Tibial nerve (tissue), 4 donors: ENCODE results near the gene SLC25A45.

Source experiments
- CTCF ChIP-seq, 5 experiments: fragments of 200-600 bp in 3 of 5; fragments of 450-650 bp in 2 of 5; sonication (generic) in 3 of 5; IDR thresholded peaks; one replicate each; pipeline ENCODE4 v1.5.1; 2016 to 2019; ENCODE audit warnings: antibody characterized with exemption in 5 of 5, mild to moderate bottlenecking in 3 of 5, moderate library complexity in 2 of 5
- EP300 ChIP-seq, 2 donors: sonication (generic); formaldehyde crosslinking; IDR thresholded peaks; one replicate each; pipeline ENCODE4 v1.6.1; 2017; ENCODE audit warnings: antibody characterized with exemption in 2 of 2, mild to moderate bottlenecking in 1 of 2
- POLR2A ChIP-seq, 2 donors: fragments of 450-650 bp; IDR thresholded peaks; one replicate each; pipeline ENCODE4 v1.6.1; 2017; ENCODE audit warnings: antibody characterized with exemption in 2 of 2, mild to moderate bottlenecking in 2 of 2, moderate library complexity in 2 of 2

- TF ChIP-seq EP300 (IDR thresholded peaks at IDR 0.05) (no peak), CTCF (IDR thresholded peaks at IDR 0.05) (no peak), POLR2A (IDR thresholded peaks at IDR 0.05) (no peak)
These were observed 3.4 kb downstream of the SLC25A45 start for GRCh38 chr11:65378928-65379638.
